Keratinocyte (primary cell): ENCODE results near the gene PLD4. TPM values are rescaled to one million over a fixed set of nuclear protein-coding genes. Genes with fewer than 3 reads are reported as not detected.

Source experiments
- DNase-seq: peaks from one replicate; pipeline ENCODE4 v3.0.0-alpha.2; 2011; ENCODE audit warnings: low read depth, missing footprints, low spot score
- FAIRE-seq: peaks from 2 replicates; lab custom pipeline; 2011; peaks lifted over from hg19 to GRCh38; lab: Jason Lieb, UNC
- H2AFZ ChIP-seq: 2 replicates; pipeline ENCODE4 v1.6.0; 2012; ENCODE audit warnings: low read length, control low read depth, inconsistent platforms; ENCODE audit not compliant: control insufficient read depth
- H3K27ac ChIP-seq: 2 replicates; pipeline ENCODE4 v1.5.1; 2011; ENCODE audit warnings: low read length; ENCODE audit not compliant: control insufficient read depth, insufficient read depth
- H3K27me3 ChIP-seq: 3 replicates; pipeline ENCODE4 v1.6.0; 2011; ENCODE audit warnings: low read length; ENCODE audit not compliant: control insufficient read depth, insufficient read depth; ENCODE audit errors: extremely low read depth
- H3K36me3 ChIP-seq, 2 experiments: 2 replicates in 1 of 2; 3 replicates in 1 of 2; pipeline ENCODE4 v1.5.1; 2011; ENCODE audit warnings: low read length in 2 of 2, mild to moderate bottlenecking in 1 of 2; ENCODE audit not compliant: control insufficient read depth in 2 of 2, insufficient read depth in 2 of 2; ENCODE audit errors: extremely low read depth in 1 of 2
- H3K4me1 ChIP-seq: 3 replicates; pipeline ENCODE4 v1.5.1; 2011; ENCODE audit warnings: low read length; ENCODE audit not compliant: control insufficient read depth, insufficient read depth; ENCODE audit errors: extremely low read depth
- H3K4me2 ChIP-seq: 3 replicates; pipeline ENCODE4 v1.6.0; 2011; ENCODE audit warnings: low read depth, low read length; ENCODE audit not compliant: control insufficient read depth, insufficient read depth; ENCODE audit errors: extremely low read depth
- H3K4me3 ChIP-seq, 3 experiments: fragments of 200-600 bp in 1 of 3; sonication (generic) in 1 of 3; 2 replicates in 2 of 3; 3 replicates in 1 of 3; pipeline ENCODE4 v1.5.1; 2011 to 2016; ENCODE audit warnings: low read length in 3 of 3, mild to moderate bottlenecking in 3 of 3, control low read depth in 2 of 3, inconsistent platforms in 1 of 3, low read depth in 1 of 3, mixed read lengths in 1 of 3, mixed run types in 1 of 3, moderate library complexity in 1 of 3; ENCODE audit not compliant: control insufficient read depth in 2 of 3, insufficient read depth in 2 of 3; ENCODE audit errors: extremely low read depth in 1 of 3
- H3K79me2 ChIP-seq: 2 replicates; pipeline ENCODE4 v1.6.0; 2012; ENCODE audit warnings: low read length; ENCODE audit not compliant: control insufficient read depth, insufficient read depth
- H3K9ac ChIP-seq: 3 replicates; pipeline ENCODE4 v1.6.0; 2011; ENCODE audit warnings: low read length; ENCODE audit not compliant: control insufficient read depth, insufficient read depth; ENCODE audit errors: extremely low read depth
- H3K9me1 ChIP-seq: 3 replicates; pipeline ENCODE4 v1.6.0; 2011; ENCODE audit warnings: low read length; ENCODE audit not compliant: control insufficient read depth, insufficient read depth; ENCODE audit errors: extremely low read depth
- H3K9me3 ChIP-seq: 2 replicates; pipeline ENCODE4 v1.5.1; 2012; ENCODE audit warnings: low read depth, low read length; ENCODE audit not compliant: control insufficient read depth
- H4K20me1 ChIP-seq: 3 replicates; pipeline ENCODE4 v1.6.0; 2011; ENCODE audit warnings: low read length; ENCODE audit not compliant: control insufficient read depth, insufficient read depth; ENCODE audit errors: extremely low read depth
- CTCF ChIP-seq, 3 experiments: IDR thresholded peaks in 1 of 3; conservative IDR thresholded peaks in 1 of 3; optimal IDR thresholded peaks in 1 of 3; 2 replicates in 2 of 3; 3 replicates in 1 of 3; pipeline versions ENCODE3 to v1.5.1; 2011; ENCODE audit warnings: low read length in 3 of 3, mild to moderate bottlenecking in 3 of 3, moderate library complexity in 2 of 3, control low read depth in 1 of 3, inconsistent platforms in 1 of 3; ENCODE audit not compliant: insufficient read depth in 2 of 3; ENCODE audit errors: extremely low read depth in 1 of 3
- EZH2 ChIP-seq: IDR thresholded peaks from one replicate; pipeline ENCODE4 v1.6.1; 2012; ENCODE audit warnings: inconsistent platforms, mild to moderate bottlenecking, low read length, moderate library complexity
- dilution Hi-C: fragments of 300-500 bp; cut with MboI; formaldehyde crosslinking; loops from one replicate; pipeline ENCODE4 v1.7.0; 2020; ENCODE audit warnings: low sequenced_read_pairs; ENCODE audit not compliant: extremely low pct_ligation_motif_present
- polyA plus RNA-seq, 5 experiments: library from polyadenylated mRNA; depleted of rRNA in 3 of 5; stranded (reverse) in 3 of 5; stranded (forward) in 1 of 5; unstranded in 1 of 5; fragments of >200 nt; gene quantifications; 1 replicate in 1 of 5; 2 replicates in 3 of 5; 3 replicates in 1 of 5; pipeline versions ENCODE4 v1.2.1 to v1.2.3, GENCODE V29; 2011 to 2012; ENCODE audit warnings: missing spikeins in 2 of 5, low read depth in 1 of 5, low replicate concordance in 1 of 5

PLD4 gene
- polyA plus RNA-seq, 1 donor (not counting 4 experiments of a cell fraction or from before 2014, with no cell fraction given): not detected

GRCh38 chr14:104925855-104926609, 1.4 kb downstream of the PLD4 start:
- TF ChIP-seq EZH2: no peak
- no peak for TF ChIP-seq CTCF (optimal IDR thresholded peaks at IDR 0.05 in 1 of 3, IDR thresholded peaks at IDR 0.05 in 1 of 3, conservative IDR thresholded peaks at IDR 0.05 in 1 of 3; ENCODE audit: extremely low read depth in 1 of 3, insufficient read depth in 2 of 3, low read length in 3 of 3)
- Histone ChIP-seq H3K9me3 (no peaks in the 10 kb centered on the region), H3K9ac (no peak overlapping the region), H3K9me1 (no peaks in the 10 kb centered on the region), H2AFZ (no peak overlapping the region), H3K4me3 (no peak overlapping the region), H3K27me3 (peaks cover 2% of the 10 kb centered on the region), H3K4me1 (no peaks in the 10 kb centered on the region), H3K36me3 (no peaks in the 10 kb centered on the region), H3K27ac (no peak overlapping the region), H4K20me1 (no peaks in the 10 kb centered on the region), H3K4me2 (no peak overlapping the region), H3K79me2 (no peaks in the 10 kb centered on the region)
- DNase-seq: no peak
- dilution Hi-C loops: no loop called here
- FAIRE-seq: no peak

DNA sequence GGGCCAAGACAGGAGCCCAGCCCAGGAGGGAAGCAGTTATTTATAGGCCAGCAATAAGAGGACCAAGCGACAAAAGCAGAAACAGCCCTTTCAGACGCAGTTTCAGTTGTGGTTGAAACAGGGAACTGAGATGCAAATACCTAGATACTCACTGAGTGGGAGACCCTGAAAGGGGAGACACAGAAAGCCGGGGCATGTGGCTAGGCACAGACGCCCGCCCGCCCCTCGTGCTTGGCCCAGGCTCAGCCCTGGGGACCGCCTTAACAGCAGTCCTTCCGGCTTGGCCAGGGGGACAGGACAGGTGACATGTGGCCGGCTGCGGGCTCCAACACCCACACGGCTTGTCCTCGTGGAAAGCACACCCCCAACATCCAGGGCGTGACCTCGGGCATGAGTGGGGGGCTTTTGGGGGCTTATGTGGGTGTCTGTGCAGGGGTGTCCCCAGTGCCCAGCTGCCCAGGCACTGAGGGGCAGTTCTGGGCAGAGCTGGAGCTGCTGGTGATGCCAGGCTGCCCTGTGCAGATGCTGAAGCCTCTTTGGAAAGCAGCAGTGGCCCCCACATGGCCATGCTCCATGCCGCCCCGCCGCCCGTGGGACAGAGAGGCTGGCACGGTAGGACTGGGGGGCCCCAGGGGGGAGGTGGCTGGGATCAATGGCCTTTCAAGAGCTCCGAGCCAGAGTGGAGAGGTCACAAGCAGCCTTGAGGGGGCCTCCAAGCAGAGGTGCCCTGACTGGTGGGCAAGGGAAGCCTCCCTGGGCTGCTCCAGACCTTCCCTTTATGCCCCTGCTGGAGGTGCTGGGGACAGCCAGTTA, 2.1 kb downstream of the PLD4 start:
- Histone ChIP-seq H3K27me3 (peaks cover 9% of the 10 kb centered on the region), H3K9me1 (no peaks in the 10 kb centered on the region), H3K36me3 (no peaks in the 10 kb centered on the region), H3K4me2 (no peak overlapping the region), H2AFZ (no peak overlapping the region), H3K9ac (no peak overlapping the region), H3K4me3 (no peak overlapping the region), H3K27ac (no peak overlapping the region), H3K9me3 (no peaks in the 10 kb centered on the region), H4K20me1 (no peaks in the 10 kb centered on the region), H3K79me2 (no peaks in the 10 kb centered on the region), H3K4me1 (no peaks in the 10 kb centered on the region)
- no peak for FAIRE-seq
- TF ChIP-seq EZH2: no peak
- no peak for TF ChIP-seq CTCF (optimal IDR thresholded peaks at IDR 0.05 in 1 of 3, IDR thresholded peaks at IDR 0.05 in 1 of 3, conservative IDR thresholded peaks at IDR 0.05 in 1 of 3; ENCODE audit: extremely low read depth in 1 of 3, insufficient read depth in 2 of 3, low read length in 3 of 3)
- dilution Hi-C loops: no loop called here
- no peak for DNase-seq
